ENCODE measurements around the gene PCDHGA6. TPM values are rescaled to one million over a fixed set of nuclear protein-coding genes. Genes with fewer than 3 reads are reported as not detected.

PCDHGA6 gene
- total and polyA plus RNA-seq, 12 donors: 1.2 to 10.6 (median 8.1) TPM

GRCh38 chr5:141362719-141363118 is 11.0 kb upstream of the PCDHGA6 start:
- intact Hi-C loops (cut with DNase I): no loop called here
- Histone ChIP-seq H3K9me3 (peaks cover 0 to 100% (median 43%) of the 10 kb centered on the region in 11 donors), H3K27me3 (peaks cover 0 to 77% (median 0%) of the 10 kb centered on the region in 7 donors), H3K4me3 (no peak overlapping the region), H3K4me1 (peaks cover 0 to 24% (median 3%) of the 10 kb centered on the region in 9 donors), H3K36me3 (peaks cover 0 to 32% (median 0%) of the 10 kb centered on the region in 9 donors), H3K27ac (no peak overlapping the region)
- TF ChIP-seq CTCF (IDR thresholded peaks at IDR 0.05): no peak
- no peak for DNase-seq
- no peak for ATAC-seq

- peak in 7 of 9 donors; percentile 5 to 32 (median 18) for TF ChIP-seq CTCF (IDR thresholded peaks at IDR 0.05)
- Histone ChIP-seq H3K4me1 (peaks cover 0 to 23% (median 3%) of the 10 kb centered on the region in 9 donors), H3K27ac (no peak within 1 kb of the TSS), H3K27me3 (peaks cover 0 to 84% (median 0%) of the 10 kb centered on the region in 7 donors), H3K36me3 (peaks cover 0 to 30% (median 0%) of the 10 kb centered on the region in 9 donors), H3K9me3 (peaks cover 0 to 99% (median 48%) of the 10 kb centered on the region in 11 donors), H3K4me3 (peak within 1 kb of the TSS in 8 of 10 donors; percentile 2 to 34 (median 22))
- DNase-seq (no peak), ATAC-seq (peak in 3 of 8 donors; percentile 61 to 71 (median 69))
- intact Hi-C loops (cut with DNase I): no loop called here
- WGBS, 2 donors: 27 to 28% methylated on average over 34 of the region's 34 CpGs
Observed at GRCh38 chr5:141363952-141364660, 9.6 kb upstream of the PCDHGA6 start, which contains the start of gene PCDHGA5. Gene PCDHGA5, plus strand, starts transcription at chr5:141364162. Its CDS starts 169 bp downstream, at chr5:141364331.

- ATAC-seq: no peak
- peaks cover 0 to 85% (median 0%) of the 10 kb centered on the region in 7 donors for H3K27me3 ChIP-seq
- no peak overlapping the region for H3K27ac ChIP-seq
- TF ChIP-seq CTCF (IDR thresholded peaks at IDR 0.05): no peak
- peaks cover 0 to 22% (median 5%) of the 10 kb centered on the region in 9 donors for H3K4me1 ChIP-seq
- no peak for DNase-seq
- intact Hi-C loops (cut with DNase I): loop anchor here in 1 of 10 donors (2.0 kb wide), 1 partner anchor 55 kb away; the partner anchor contains the start of gene PCDHGA11
- no peak overlapping the region for H3K4me3 ChIP-seq
- peaks cover 0 to 40% (median 0%) of the 10 kb centered on the region in 9 donors for H3K36me3 ChIP-seq
- 40 to 45% methylated on average over 46 of the region's 46 CpGs for WGBS, 2 donors
- peaks cover 0 to 99% (median 50%) of the 10 kb centered on the region in 11 donors for H3K9me3 ChIP-seq
Observed at GRCh38 chr5:141366016-141366896, 7.4 kb upstream of the PCDHGA6 start.
